ENCODE measurements around the gene KBTBD4.
A peak's percentile ranks its signal among the peaks of the same experiment; 100 is the strongest.

The KBTBD4 gene

GRCh38 chr11:47523490-47524225 is 55.1 kb downstream of the KBTBD4 start:
- peak; percentile 75 for DNase-seq
